NAMALWA (cell line): ENCODE results near the gene FYN.

ENCODE experiments used
- DNase-seq: peaks from one replicate; pipeline ENCODE4 v3.0.0-alpha.2; 2015; ENCODE audit warnings: low spot score

Gene FYN

DNA sequence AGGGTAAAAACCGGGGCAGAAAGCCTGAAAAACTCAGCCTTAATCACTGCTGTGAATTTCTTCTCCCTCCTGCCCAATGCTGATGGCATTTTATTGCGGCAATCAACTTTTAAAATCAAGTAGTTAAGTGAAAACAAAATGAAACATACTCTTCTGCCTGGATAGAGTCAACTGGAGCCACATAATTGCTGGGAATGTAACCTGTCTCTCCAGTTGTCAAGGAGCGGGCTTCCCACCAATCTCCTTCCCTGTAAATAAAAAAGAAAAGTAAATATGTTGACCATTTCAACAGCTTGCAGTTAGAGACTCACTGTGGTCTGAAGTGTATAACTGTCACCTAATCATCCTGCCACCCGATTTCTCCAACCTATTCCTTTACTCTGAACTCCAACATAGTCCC lies 165.5 kb downstream of the FYN start:
- no peak for DNase-seq

DNA sequence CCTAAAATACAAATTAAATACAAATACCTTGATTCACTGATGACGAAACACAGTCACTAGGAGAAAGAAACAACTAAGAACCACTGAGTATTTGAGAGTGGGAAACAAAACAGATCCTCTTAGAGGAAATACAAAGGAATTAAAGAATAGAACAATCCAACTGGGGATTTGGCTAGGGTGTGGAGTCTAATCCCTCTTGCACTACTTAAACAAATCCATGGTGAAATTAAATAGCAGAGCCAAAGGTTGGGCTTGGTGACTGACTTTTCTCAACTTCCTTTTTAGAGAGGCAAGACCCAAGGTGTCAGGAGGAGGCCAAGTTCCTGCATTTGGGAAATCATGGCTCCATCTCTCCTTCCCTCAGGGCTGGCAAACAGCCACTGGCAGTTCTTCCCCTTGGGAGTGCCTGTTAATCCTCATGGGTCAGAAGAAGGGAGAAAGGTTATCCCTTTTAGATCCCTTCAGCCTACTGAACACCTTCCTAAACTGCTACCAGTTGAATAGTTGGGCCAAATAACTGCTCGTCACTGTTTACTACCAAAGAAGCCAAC lies 166.3 kb downstream of the FYN start:
- no peak for DNase-seq

GRCh38 chr6:111703723-111704122 lies 169.5 kb downstream of the FYN start:
- DNase-seq, result no peak

DNA sequence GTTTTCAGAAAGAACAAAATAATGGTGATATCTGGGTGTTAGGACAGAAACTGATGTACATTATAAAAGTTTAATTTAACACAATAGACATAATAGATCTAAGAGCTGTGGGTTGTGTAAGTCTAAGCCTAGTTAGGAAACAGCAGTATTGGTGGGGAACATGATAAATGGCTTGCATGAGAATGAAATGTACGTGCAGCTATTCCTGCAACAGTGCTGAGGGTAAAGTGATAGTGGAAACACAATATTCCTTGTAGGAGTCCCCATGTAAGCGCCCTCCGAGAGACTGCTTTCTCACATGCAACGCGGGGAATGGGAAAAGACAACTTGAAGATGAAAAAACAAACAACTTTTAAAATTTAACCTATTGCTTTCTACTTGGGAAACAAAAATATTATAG lies 171.0 kb downstream of the FYN start:
- no peak for DNase-seq

DNA sequence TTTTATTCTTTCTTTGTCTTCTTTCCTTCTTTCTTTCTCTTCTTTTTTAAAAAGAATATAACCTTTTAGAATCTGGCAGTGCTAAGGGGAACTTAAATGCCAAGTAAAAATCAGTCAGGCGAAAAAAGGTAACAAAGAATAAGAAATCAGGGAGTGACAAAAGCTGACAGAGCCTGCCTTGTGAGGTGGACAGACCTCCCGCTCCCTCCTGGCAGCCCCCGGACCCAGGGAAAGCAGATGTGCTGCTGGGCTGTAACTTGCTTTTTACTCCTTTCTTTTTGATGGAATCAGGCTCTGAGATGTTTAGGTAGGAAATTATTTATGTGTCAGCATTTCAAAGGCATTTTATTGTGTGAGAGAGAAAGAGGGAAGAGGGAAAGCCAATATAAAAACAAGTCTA lies 172.1 kb downstream of the FYN start:
- DNase-seq, result no peak

DNA sequence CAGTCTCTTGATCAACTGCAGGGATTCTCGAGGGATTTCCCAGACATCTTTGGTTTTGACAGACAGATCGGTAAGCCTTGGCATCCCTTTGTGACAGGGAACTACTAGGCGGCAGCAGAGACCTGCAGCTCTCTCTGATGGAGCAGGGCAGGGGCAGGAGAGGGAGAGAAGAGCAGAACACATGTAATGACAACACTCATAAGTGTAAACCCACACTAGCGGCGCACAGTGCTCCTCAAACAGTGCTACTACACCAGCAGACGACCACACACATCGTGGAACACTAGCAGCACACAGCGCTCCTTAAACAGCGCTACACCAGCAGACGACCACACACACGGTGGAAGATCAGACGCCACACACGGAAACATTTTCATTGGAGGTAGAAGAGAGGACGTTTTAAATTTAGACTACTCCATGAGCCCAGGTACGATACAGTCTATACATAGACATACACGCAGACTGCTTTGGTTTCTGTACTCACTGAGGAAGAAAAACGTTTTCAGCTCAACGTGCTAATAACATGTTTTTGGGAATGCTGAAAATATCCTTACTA lies 173.0 kb downstream of the FYN start:
- no peak for DNase-seq

- DNase-seq, result no peak
Measured at GRCh38 chr6:111699123-111699522, 174.1 kb downstream of the FYN start.

GRCh38 chr6:111696814-111697213 lies 176.4 kb downstream of the FYN start:
- DNase-seq, result no peak

- no peak for DNase-seq
Measured at GRCh38 chr6:111692327-111693164, 180.7 kb downstream of the FYN start.

GRCh38 chr6:111691345-111692225 lies 181.7 kb downstream of the FYN start:
- no peak for DNase-seq

DNA sequence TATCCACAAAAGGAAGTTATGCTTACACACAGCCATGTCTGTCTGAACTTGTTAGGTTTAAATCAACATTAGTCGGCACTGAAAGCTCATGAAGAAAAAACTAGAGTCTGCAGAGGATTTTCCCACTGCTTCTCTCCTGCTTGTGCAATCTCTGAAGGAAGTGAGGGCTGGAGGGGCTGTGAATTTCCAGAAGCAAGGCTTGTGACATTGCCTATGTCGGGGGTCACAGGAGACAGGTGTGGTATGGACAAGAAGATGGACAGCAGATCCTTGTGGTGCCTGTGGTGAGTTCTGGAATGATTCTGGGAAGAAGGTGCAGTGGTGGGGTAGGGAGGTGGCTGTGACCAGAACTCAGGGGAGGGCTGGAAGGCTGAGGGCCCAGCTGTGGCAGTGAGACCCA lies 183.3 kb downstream of the FYN start:
- DNase-seq, result no peak

DNA sequence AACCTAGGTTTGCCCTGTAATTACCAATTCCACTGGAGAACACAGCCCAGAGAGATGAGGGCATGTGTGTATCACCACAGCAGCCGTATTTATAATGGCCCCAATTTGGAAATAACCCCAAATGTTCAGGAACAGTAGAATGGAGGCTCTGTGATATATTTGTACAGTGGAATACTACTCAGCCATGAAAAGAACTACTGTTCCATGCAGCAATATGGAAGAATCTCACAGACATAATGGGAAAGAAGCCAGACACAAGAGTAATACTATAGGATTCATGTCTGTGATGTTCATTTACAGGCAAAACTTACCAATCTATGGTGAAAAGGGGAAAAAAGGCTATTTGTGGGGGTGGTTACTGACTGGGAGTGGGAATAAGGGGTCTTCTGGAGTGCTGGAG lies 183.8 kb downstream of the FYN start:
- no peak for DNase-seq

- no peak for DNase-seq
Measured at GRCh38 chr6:111688331-111688730, 184.9 kb downstream of the FYN start.

DNA sequence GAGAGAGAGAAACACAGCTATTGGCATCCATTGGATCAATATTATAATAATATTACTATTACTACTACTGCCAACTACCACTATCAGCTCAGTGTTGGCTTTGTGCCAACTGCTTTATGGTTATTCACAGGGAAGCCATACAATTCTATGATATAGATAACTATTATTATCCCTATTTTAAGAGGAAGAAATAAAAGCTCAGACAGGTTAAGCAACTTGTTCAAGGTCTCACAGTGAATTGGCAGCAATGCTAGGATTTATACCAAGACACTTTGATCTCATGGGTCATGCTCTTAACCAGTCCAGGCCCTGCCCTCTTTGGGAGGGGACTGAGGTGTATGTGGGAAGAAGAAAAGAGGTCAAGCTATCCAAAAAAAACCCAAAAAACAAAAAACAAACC lies 185.6 kb downstream of the FYN start:
- no peak for DNase-seq

GRCh38 chr6:111686932-111687266 lies 186.4 kb downstream of the FYN start:
- DNase-seq, result no peak

GRCh38 chr6:111686249-111686931 lies 186.9 kb downstream of the FYN start:
- DNase-seq, result no peak

GRCh38 chr6:111685526-111685925 lies 187.7 kb downstream of the FYN start:
- DNase-seq, result no peak

DNA sequence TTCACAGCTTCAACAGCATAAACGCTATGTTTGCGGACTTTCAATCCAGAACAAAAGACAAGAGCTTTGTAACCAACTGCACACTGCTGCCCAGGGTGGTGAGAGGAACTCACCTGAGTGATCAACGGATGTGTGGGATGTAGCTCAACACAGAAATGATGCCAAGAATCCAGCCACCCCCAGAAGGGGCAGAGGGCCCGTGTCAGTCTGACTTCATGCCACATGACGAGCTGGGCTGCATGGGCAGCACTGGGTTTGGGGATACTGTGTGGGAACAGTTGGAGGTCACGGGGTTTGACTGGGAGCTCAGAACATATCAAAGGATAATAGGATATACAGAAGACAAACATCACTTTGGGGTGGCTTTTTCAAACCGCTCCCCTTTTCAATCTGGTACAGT lies 188.2 kb downstream of the FYN start:
- DNase-seq, result no peak

DNA sequence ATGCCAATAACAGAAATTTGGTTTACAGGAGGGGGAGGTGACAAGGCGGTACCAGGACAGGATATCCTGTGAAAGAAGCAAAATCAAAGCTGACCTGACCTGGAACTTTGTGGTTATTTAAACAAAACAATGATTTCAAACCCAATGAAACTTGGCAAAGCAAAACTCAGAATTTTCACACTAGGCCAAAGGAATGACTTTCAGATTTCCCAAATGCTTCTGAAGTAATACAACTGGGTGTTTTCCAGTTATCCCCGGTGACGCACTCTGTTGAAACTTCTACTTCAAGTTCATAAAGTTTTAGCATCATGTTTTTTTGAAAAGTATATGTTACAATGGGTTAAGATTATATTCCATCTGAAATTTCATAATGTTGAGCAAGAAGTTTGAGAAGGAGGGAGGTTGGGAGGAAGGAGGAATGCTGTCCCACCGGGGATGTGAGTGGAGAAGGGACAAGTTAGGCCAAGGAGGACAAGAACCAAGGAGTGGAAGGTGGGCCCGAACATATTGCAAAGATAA lies 189.4 kb downstream of the FYN start:
- DNase-seq, result no peak

DNA sequence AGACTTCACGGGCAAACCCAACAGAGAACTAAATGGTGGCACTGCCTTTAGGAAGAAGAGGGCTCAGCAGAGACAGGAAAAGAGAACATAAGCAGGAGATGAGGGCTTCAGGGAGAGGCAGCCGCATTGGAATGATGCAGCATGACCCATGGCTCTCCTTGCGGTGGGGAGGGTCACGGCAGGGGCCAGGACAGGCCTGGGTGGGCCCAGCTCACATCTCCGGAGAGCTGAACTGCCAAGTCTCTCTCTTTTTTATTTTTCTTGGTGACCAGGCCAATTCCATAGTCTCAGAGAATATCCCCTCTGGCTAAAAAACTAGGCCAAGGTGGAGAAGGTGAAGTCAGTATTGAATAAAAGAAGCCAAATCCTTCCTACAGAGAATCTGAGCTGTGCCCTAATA lies 190.1 kb downstream of the FYN start:
- DNase-seq, result no peak

DNA sequence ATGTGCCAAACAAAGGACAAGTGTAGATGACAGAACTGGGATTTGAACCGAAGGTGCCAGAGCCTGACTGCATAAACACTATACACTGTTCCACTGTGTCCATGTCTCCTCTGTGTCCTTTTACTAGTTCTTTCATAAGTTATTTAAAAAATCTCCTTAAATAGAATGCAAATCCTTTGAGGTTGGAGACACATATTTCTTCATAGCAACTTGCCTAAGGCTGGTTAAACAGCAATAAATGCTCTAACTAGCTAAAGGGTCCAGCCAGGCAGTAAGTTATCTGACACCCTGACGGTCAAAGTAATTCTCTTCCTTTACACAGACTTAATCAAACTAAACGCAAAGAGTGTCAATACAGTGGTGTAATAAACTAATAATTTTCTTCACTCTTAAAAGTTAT lies 191.4 kb downstream of the FYN start:
- DNase-seq, result no peak
